Left ventricle myocardium superior (tissue), 1 donor: ENCODE results near the gene ITGB5. TPM values are rescaled to one million over a fixed set of nuclear protein-coding genes. Genes with fewer than 3 reads are reported as not detected.
"Not testable (repeated sequence)": the region's sequence is repeated elsewhere in the genome, so short reads cannot be mapped to it uniquely, and the experiment has no call there.

Experiments used
- ATAC-seq: fragments of 200-7000 bp; cut with Tn5 transposase; one replicate; pipeline ENCODE4 v1.9.1; 2020; ENCODE audit warnings: mild to moderate bottlenecking, moderate library complexity
- DNase-seq: peaks from one replicate; pipeline ENCODE4 v3.0.0-alpha.2; 2020
- intact Hi-C: fragments of 100-400 bp; cut with micrococcal nuclease; formaldehyde crosslinking; loops from one replicate; pipeline ENCODE4 v1.11.0; 2022
- total RNA-seq: library from RNA; stranded (reverse); fragmentation: NEBNext Ultra II Directional; extraction: Animal tissue kit (Norgen Biotek cat#: 25700); gene quantifications from one replicate; pipeline ENCODE4 v1.2.1, GENCODE V29; 2021
- donor health status: DM: no; HTN: yes; CAD: no; lungs with severe emphysema.

ITGB5 gene
- total RNA-seq, 1 donor from 2014 or later = 109 TPM

- DNase-seq (no peak), ATAC-seq (peak; percentile 84)
- intact Hi-C loops = no loop called here
Measured at GRCh38 chr3:124845406-124845805, 41.8 kb downstream of the ITGB5 start.

GRCh38 chr3:124843506-124844177 is 43.5 kb downstream of the ITGB5 start:
- intact Hi-C loops = no loop called here
- no peak for ATAC-seq
- no peak for DNase-seq

GRCh38 chr3:124843047-124843446 is 44.1 kb downstream of the ITGB5 start:
- DNase-seq (no peak), ATAC-seq (no peak)
- intact Hi-C loops = no loop called here

DNA sequence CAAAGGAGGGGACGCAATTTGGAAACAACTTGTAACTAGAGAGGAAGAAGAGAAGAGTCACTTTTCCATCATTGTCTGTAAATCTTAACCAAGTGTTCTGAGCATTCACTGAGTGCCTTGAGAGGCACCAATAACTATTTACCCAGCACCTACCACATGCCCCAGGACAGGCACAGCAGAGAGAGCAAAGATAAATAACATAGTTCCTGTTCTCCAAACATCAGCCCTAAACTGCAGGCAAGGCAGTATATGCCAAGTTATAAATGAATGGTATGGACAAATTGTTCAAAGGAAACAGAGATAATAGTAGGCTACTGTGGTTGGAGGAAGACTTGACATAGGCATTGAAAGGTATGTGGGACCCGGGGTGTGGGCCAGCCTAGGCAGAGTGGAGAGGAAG is 45.6 kb downstream of the ITGB5 start:
- intact Hi-C loops = no loop called here
- DNase-seq (no peak), ATAC-seq (no peak)

GRCh38 chr3:124840331-124840730 is 46.8 kb downstream of the ITGB5 start:
- DNase-seq = no peak
- no peak for ATAC-seq
- intact Hi-C loops = no loop called here

DNA sequence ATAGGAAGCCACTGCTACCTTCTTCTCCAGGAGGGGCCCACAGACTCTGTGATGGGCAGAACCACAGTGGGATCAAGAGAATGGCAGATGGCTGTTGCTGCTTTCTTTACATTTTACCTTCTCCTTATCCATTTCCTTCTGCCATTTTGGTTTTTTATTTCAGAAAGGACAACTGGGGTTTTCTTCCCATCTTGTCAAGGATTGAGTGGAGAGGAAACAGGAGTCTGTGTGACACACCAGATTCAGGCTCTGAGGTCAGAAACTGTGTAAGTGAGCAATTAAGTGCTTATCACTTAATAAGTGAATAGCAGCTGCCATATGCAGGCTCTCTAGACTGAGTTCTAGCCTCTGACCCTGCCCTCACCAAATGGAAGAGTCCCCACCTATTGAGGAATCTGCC is 47.3 kb downstream of the ITGB5 start:
- ATAC-seq = no peak
- intact Hi-C loops = no loop called here
- no peak for DNase-seq

- DNase-seq (no peak), ATAC-seq (no peak)
- intact Hi-C loops = no loop called here
Measured at GRCh38 chr3:124838963-124839362, 48.2 kb downstream of the ITGB5 start.

GRCh38 chr3:124837730-124838186 is 49.4 kb downstream of the ITGB5 start:
- DNase-seq = peak; percentile 63
- intact Hi-C loops = no loop called here

DNA sequence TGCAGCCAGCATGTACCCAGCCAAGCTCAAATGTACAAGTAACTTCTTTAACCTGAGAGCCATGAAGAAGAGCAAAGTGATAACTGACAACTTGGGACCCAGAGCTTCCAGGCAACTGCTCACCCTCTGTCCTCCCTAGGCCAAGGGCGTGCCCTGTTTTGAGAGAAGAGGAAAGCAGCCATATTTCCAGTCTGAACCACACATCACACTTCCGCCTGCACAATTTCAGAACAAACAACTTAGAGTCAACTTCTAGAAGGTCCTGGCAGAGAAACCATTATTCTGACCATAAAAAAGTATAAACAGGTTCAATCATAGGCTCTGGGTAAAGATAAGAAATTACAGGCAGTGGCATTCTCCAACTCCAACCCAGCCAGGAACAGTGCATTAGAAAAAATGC is 50.1 kb downstream of the ITGB5 start:
- intact Hi-C loops = no loop called here
- ATAC-seq (peak; percentile 37), DNase-seq (no peak)

More at GRCh38 chr3:124837730-124838186, 49.4 kb downstream of the ITGB5 start:
- ATAC-seq = peak; percentile 86

GRCh38 chr3:124836448-124836847 is 50.7 kb downstream of the ITGB5 start:
- DNase-seq (no peak), ATAC-seq (no peak)
- intact Hi-C loops = no loop called here

DNA sequence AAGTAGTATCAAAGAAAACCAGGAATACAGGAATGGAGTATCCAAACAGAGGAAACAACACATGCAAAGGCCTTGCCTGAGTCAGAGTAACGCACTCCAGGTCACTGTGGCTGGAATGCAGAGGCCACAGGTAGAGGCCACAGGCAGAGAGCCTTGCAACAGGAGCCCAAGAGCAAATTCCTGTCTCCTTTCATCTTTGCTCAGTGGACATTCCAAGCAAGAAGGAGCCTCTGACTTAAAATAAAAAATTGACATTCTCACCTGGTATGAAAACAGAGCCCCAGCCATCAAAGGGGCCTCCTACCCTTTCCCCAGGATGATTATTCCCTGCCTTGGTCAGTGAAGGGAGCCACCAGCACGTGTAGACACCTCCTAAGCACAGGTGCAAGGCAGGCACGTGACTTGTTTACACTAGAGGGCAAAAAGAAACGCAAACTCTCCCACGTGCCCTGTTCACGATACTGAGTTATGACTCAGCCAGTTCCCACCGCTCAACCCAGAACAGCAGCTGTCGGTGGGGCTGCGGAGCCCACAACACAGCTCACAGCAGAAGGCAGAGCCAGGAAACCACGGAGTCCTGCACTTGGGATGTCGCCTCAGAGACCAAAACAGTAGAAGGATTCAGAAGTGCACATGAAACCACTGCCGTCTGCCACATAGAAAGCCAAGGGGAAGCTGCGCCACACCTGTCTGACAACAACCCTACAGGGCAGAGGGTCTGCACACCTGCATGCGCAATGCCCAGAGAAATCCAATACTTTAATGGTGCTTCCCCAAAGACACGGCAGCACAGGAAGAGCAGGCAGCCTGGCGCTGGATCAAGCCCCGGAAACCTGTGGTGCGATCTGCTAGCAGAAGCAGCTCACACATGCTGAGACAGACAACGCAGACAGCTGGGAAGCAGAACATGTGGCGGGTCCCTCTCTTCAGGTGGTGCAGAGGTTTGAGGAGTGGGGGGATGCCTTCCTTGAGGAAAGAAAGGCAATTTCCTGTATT is 52.1 kb downstream of the ITGB5 start:
- DNase-seq (peak; percentile 61), ATAC-seq (peak; percentile 50)
- intact Hi-C loops = no loop called here

GRCh38 chr3:124833710-124834332 is 53.3 kb downstream of the ITGB5 start:
- intact Hi-C loops = no loop called here
- DNase-seq (no peak), ATAC-seq (no peak)

- no peak for DNase-seq
- intact Hi-C loops = no loop called here
- no peak for ATAC-seq
Measured at GRCh38 chr3:124832782-124833709, 54.1 kb downstream of the ITGB5 start.

DNA sequence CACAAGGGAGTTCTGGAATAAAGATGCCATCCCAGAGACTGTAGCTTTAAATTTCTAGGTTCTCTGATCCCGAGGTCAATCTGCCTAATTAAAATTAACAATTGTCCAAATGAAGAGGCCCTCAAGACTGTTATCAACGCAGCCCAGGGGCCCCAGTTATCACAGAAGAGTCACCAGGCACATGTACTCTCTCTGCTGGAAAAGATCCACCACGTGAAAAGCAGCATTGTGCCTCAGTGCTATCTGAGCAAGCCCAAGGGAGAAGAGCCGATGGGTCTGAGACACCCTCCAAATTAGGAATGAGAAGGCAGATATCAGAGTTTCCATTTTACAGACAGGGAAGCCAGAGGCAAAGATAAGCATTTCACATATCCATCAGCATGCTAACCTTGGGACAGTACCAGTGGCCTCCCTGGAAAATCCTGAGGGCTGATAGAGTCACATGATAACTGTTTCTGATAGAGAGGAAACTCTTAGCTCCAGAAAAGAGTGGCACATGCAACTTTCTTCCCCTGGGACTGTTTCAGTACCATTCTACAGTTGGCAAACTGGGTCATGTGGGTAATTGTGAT is 55.5 kb downstream of the ITGB5 start:
- intact Hi-C loops = no loop called here
- ATAC-seq (no peak), DNase-seq (no peak)

- intact Hi-C loops = no loop called here
- peak; percentile 70 for ATAC-seq
- no peak for DNase-seq
Measured at GRCh38 chr3:124829819-124830554, 57.2 kb downstream of the ITGB5 start.

DNA sequence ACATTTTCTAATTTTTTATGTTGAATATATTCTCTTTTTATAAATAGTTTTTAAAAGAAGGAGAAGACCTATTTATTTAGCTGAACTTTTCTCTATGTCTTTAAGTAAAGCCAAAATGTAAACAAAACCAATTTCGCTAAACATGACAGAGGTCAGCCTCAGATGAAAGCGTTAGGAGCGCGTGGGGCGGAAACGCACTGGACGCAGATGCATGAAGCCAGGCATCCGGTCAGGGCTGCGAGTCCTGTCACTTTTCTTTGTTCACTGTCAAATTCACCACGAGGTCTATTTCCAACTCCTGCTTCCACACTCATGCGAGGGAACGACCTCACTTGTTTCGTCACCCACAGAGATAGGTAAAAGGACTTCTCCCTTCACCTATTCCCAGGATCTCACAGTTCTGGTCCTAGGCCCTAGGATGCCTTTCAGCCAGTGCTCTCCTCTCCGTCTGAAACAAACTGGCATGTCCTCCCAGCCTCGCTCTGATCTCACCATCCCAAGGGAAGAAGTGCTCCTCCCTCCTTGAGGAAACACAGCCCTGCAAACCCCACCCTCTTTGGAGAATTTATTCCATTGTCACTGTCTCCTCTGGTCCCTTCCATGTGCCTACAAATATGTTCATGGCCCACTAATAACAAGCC is 57.9 kb downstream of the ITGB5 start:
- DNase-seq (no peak), ATAC-seq (peak; percentile 83)
- intact Hi-C loops = no loop called here

- intact Hi-C loops, DNase-seq, ATAC-seq: not testable (repeated sequence)
Measured at GRCh38 chr3:124827476-124828206, 59.5 kb downstream of the ITGB5 start.
